ENCODE results near the gene PTGES2. TPM values are rescaled to one million over a fixed set of nuclear protein-coding genes. Genes with fewer than 3 reads are reported as not detected.
A peak's percentile ranks its signal among the peaks of the same experiment; 100 is the strongest.

The PTGES2 gene
- total and polyA plus RNA-seq, 2 donors from 2014 or later = 64.1 to 117 TPM

GRCh38 chr9:128097543-128098296 lies 29.8 kb downstream of the PTGES2 start:
- FAIRE-seq = no peak
- Histone ChIP-seq H3K27me3 (ENCODE audit: control insufficient read depth, insufficient read depth, low read length) (no peaks in the 10 kb centered on the region), H3K4me3 (ENCODE audit: low read length in 3 of 3) (peak overlapping the region in 1 of 3 donors; percentile 33), H3K9ac (ENCODE audit: low read length in 3 of 3) (peak overlapping the region in 2 of 3 donors; percentile 19 to 78), H3K27ac (ENCODE audit: low read depth in 2 of 2, low read length in 2 of 2) (peak overlapping the region; percentile 98 to 99), H3K36me3 (ENCODE audit: control insufficient read depth in 2 of 3, insufficient read depth in 3 of 3, low read length in 3 of 3) (peaks cover 2 to 12% (median 9%) of the 10 kb centered on the region in 3 donors), H3K9me3 (ENCODE audit: control insufficient read depth in 2 of 3, insufficient read depth in 1 of 3, low read length in 3 of 3) (no peaks in the 10 kb centered on the region), H3K4me1 (ENCODE audit: control insufficient read depth in 2 of 3, insufficient read depth in 2 of 3, low read depth in 1 of 3, low read length in 3 of 3) (peaks cover 7 to 49% (median 47%) of the 10 kb centered on the region in 3 donors)
- TF ChIP-seq, protein P1, sequence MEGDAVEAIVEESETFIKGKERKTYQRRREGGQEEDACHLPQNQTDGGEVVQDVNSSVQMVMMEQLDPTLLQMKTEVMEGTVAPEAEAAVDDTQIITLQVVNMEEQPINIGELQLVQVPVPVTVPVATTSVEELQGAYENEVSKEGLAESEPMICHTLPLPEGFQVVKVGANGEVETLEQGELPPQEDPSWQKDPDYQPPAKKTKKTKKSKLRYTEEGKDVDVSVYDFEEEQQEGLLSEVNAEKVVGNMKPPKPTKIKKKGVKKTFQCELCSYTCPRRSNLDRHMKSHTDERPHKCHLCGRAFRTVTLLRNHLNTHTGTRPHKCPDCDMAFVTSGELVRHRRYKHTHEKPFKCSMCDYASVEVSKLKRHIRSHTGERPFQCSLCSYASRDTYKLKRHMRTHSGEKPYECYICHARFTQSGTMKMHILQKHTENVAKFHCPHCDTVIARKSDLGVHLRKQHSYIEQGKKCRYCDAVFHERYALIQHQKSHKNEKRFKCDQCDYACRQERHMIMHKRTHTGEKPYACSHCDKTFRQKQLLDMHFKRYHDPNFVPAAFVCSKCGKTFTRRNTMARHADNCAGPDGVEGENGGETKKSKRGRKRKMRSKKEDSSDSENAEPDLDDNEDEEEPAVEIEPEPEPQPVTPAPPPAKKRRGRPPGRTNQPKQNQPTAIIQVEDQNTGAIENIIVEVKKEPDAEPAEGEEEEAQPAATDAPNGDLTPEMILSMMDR (IDR thresholded peaks at IDR 0.05; ENCODE audit: borderline replicate concordance, extremely low read depth, insufficient read depth) = no peak
- DNase-seq = peak in 1 of 5 donors; percentile 81
- intact Hi-C loops (cut with DNase I) = no loop called here

GRCh38 chr9:128096616-128097536 lies 30.7 kb downstream of the PTGES2 start:
- Histone ChIP-seq H3K9ac (ENCODE audit: low read length in 3 of 3) (peak overlapping the region in 1 of 3 donors; percentile 78), H3K36me3 (ENCODE audit: control insufficient read depth in 2 of 3, insufficient read depth in 3 of 3, low read length in 3 of 3) (peaks cover 0 to 5% (median 3%) of the 10 kb centered on the region in 3 donors), H3K27ac (ENCODE audit: low read depth in 2 of 2, low read length in 2 of 2) (peak overlapping the region; percentile 98 to 99), H3K9me3 (ENCODE audit: control insufficient read depth in 2 of 3, insufficient read depth in 1 of 3, low read length in 3 of 3) (no peaks in the 10 kb centered on the region), H3K4me1 (ENCODE audit: control insufficient read depth in 2 of 3, insufficient read depth in 2 of 3, low read depth in 1 of 3, low read length in 3 of 3) (peaks cover 7 to 44% (median 41%) of the 10 kb centered on the region in 3 donors), H3K27me3 (ENCODE audit: control insufficient read depth, insufficient read depth, low read length) (no peaks in the 10 kb centered on the region), H3K4me3 (ENCODE audit: low read length in 3 of 3) (no peak overlapping the region)
- DNase-seq = peak in 1 of 5 donors; percentile 57
- TF ChIP-seq, protein P1 (IDR thresholded peaks at IDR 0.05; ENCODE audit: borderline replicate concordance, extremely low read depth, insufficient read depth) = no peak
- no peak for FAIRE-seq
- intact Hi-C loops (cut with DNase I) = no loop called here

- no peak for FAIRE-seq
- Histone ChIP-seq H3K9ac (ENCODE audit: low read length in 3 of 3) (peak overlapping the region; percentile 20 to 57 (median 41)), H3K4me3 (ENCODE audit: low read length in 3 of 3) (no peak overlapping the region), H3K4me1 (ENCODE audit: control insufficient read depth in 2 of 3, insufficient read depth in 2 of 3, low read depth in 1 of 3, low read length in 3 of 3) (peaks cover 7 to 38% (median 26%) of the 10 kb centered on the region in 3 donors), H3K36me3 (ENCODE audit: control insufficient read depth in 2 of 3, insufficient read depth in 3 of 3, low read length in 3 of 3) (no peaks in the 10 kb centered on the region), H3K27ac (ENCODE audit: low read depth in 2 of 2, low read length in 2 of 2) (peak overlapping the region; percentile 89 to 92), H3K9me3 (ENCODE audit: control insufficient read depth in 2 of 3, insufficient read depth in 1 of 3, low read length in 3 of 3) (no peaks in the 10 kb centered on the region), H3K27me3 (ENCODE audit: control insufficient read depth, insufficient read depth, low read length) (no peaks in the 10 kb centered on the region)
- intact Hi-C loops (cut with DNase I) = no loop called here
- TF ChIP-seq, protein P1 (IDR thresholded peaks at IDR 0.05; ENCODE audit: borderline replicate concordance, extremely low read depth, insufficient read depth) = no peak
- peak in 2 of 5 donors; percentile 13 to 43 for DNase-seq
These were observed 32.5 kb downstream of the PTGES2 start for GRCh38 chr9:128094950-128095544.
